ENCODE results near the gene DHX35. TPM values are rescaled to one million over a fixed set of nuclear protein-coding genes. Genes with fewer than 3 reads are reported as not detected.

DHX35 gene
- total RNA-seq, 1 experiment from 2014 or later = 12.1 TPM

DNA sequence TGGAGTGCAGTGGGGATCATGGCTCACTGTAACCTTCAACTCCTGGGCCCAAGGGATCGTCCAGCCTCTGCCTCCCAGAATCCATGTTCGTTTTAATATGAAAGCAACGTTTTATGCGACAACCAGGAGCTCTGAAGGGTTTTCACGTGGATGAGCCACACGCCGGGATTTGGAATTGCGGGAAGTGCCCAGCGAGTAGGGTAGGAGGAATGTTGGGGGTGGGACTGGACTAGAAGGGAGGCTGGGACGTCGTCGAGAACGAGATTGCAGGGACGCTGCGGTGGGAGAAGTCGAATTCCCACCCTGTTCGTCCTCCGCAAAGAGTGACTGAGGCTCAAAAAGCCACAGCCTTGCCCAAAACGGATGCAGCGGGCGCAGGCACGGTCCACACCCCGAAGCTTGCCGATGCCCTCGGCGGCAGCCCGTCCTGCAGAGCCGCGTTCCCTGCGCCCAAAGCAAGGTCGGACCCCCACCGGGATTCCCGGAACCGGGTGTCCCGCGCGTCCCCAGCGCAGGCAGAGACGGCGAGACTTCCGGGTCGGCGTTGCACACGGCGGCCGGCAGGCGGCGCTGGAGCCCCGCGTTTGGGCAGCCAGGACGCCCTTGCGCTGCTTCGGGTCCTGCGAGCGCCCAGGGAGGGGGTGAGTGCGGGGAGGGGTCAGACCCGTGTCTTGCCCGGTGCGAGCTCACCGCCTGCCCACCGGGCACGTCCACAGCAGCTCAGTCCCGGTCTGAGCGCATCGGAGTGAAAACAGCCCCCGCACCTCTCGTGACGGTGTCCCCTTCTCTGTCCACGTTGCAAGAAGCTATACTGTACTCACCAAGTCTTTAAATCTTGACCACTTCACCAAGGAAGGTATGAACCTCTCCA, 87.8 kb downstream of the DHX35 start:
- DNase-seq (ENCODE audit: extremely low read depth, low read depth) = peak; percentile 63

DNA sequence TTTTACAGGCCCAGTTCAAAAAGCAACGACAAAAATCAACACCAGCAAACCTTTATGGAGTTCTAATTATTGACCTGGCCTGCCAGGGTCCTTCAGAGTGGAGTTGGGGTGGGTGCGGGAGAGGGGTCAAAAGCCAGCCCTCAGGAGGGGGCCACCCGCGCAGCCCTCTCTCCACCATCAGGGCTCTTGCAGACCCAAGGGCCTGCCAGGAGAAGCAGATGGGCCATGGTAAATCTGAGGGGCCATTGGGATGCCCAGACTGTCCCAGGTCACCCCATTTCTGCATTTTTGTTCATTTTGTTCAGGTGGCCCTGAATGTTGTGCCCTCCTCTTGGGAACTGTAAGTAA, 88.4 kb downstream of the DHX35 start:
- no peak for DNase-seq (ENCODE audit: extremely low read depth, low read depth)

DNA sequence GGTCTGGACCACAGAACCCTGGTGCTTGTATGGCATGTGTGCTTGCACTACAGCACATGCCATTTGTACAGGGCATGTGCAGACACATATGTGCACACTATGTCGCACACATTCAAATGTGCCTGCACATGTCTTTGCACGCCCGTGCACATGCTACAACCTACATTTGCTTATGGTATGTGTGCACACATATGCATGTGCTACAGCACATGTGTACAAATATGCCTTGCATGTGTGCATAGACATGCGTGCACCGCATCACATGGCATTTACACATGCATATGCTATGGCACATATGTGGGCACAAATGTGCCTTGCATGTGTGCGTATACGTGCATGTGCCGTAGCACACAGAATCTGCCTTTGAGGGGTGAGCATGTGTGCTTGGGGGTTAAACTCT, 90.5 kb downstream of the DHX35 start:
- DNase-seq (ENCODE audit: extremely low read depth, low read depth) = no peak

DNA sequence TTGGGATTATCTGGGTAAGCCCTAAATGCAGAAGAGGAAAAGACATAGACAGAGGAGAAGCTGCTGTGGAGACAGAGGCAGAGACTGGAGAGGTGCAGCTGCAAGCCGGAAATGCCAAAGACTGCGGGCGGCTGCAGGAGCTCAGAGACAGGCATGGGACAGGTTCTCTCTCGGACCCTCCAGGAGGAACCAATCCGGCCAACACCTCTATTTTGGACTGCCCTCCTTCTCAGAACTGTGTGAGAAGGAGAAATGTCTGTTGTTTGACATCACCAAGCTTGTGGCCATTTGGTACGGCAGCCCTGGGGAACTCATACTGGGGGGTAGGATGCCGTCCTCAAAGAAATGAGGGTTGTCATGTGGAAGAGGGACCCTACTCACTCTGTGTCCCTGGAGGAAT, 95.0 kb downstream of the DHX35 start:
- no peak for DNase-seq (ENCODE audit: extremely low read depth, low read depth)

DNA sequence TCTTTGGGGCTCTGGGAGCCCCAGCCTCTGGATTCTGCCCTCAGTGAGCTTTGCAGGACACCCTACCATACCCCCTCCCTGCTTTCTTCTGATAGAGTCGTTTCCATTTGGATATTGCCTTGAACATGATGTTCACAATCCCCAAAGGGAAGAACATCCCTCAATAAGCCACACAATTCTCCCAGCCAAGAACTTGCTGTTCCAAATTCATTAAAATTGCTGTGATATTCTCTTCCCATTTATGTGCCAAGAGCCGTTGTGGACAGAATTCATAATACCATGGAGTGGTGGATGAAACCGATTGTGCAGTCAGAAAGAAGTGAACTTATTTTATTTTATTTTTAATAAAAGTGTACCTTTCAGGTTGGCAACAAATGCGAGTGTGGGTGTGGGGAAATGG, 95.8 kb downstream of the DHX35 start:
- DNase-seq (ENCODE audit: extremely low read depth, low read depth) = no peak

DNA sequence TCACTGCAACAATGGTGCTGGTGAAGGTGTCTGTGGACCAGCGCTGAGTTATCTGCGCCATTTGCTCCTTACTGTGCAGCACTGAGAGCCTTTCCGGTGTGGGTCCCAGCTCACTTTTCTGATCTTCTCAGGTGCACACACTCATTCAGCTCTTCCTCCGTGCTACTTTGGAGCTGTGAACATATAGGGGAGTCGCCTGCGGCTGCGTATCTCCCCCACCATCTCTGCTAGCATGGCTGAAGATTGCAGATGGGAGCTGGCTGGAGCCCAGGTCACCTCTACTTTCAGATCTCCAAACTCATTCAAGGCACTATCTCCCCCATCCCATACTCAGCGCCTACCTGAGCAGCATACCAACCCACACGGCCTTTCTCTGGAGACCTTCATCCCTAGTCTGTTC, 96.9 kb downstream of the DHX35 start:
- no peak for DNase-seq (ENCODE audit: extremely low read depth, low read depth)

DNA sequence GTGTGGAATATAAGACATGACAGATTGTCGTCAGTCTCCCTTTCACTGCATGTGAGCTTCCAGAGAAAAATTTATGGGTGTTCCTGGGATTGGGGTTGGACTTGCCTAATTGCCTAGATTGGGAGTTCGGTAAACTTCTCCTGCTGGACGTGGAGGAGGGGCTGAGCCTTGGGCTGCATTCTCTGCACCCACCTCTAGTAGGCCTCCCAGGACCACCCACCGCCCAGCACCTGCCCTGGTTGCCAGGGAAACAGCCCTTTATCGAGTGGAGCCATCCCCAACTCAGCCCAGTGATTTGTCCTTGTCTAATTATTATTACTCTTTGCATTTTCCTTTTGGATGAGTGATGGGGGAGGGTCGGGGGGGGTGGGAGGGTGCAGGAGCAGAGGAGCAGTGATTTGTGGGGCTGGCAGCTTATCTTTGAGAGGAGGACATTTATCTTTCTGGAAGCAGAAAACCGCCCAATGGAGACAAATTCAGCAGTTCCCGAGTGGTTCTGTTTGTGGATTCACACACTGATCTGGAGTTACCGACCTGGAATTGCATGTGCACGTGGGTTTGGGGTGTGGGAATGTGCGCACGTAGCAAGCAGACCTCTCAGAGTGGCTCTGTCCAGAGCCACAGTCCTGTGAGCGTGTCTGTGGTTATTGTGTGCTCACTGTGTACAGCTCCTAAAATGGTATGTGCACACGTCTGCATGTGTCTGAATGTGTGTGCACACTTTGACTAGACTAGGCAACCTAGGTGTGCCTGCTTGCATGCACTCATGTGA, 104.5 kb downstream of the DHX35 start:
- no peak for DNase-seq (ENCODE audit: extremely low read depth, low read depth)

DNA sequence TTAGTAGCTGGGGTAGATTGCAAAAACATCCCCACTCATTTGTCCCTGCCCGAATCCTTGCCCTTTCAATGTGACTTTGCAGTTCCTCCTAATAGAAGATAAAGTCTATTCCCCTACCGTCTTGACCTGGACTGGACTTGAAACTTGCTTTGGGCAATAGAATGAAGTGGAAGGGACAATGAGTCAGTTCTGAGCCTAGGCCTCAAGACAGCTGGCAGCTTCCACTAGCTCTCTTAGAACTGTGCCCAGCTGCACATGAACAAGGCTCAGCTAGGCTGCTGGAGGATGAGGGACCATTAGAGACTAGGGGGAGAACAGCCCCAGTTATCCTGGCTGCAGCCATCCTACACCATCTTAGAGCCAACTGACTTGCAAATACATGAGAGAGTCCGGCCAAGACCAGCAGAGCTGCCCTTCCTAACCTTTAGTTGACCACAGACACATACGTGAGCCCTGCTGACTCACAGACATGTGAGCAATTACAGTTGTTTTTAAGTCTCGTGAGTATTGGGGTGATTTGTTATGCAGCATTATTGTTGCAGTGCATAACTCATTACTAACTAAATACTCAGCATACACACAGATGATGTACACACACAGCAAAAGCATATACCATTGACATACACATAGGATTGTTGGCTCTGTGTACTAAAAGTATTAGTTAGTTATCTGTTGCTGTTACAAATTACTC, 105.5 kb downstream of the DHX35 start:
- no peak for DNase-seq (ENCODE audit: extremely low read depth, low read depth)

DNA sequence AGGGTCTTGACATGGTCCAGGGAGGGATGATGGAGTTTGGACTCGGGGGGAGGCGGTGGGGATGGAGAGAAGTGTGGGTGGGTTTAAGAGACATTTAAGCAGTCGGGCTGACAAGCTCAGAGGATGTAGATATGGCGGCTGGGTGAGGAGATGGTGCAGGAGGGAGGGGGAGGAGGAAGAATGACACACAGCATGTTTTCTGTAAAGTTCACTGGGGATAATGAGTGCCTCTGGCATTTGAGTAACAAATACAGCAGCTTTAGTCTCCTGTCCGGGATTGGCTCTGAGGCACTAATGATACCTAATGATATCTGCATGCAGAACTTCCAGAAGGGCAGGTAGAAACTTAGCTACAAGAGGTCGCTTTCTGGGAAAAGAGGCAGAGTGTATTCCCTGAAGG, 107.8 kb downstream of the DHX35 start:
- DNase-seq (ENCODE audit: extremely low read depth, low read depth) = no peak

DNA sequence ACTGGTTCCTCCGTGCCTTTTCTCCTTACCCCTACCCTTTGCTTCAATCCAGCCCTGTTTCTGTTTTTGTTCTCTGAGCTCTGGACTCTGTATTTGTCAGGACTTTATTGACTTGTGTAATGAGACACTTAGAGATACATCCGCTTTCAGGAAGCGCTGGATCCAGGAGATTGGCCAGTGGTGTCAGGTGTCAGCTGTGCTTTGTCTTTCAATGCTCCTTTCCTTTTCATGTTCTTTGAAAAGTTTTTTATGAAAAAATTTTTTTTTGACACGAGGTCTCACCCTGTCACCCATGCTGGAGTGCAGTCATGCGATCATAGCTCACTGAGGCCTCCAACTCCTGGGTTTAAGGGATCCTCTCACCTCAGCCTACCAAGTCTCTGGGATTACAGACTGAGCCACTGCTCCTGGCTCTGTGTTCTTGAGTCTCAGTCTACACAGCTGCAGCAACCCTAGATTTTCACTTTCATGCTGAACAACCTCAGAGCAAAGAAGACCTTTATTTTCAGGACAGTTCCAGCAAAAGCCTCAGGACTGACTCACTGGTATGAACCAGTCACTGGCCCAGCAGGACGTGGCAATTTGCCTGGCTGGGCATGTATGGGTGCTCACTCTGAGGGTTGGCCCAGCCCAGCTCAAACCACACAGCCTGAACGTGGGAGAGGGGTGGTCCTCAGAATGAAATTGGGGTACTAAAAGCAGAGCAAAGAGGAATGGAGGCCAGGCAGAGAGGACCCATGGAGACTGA, 108.5 kb downstream of the DHX35 start:
- no peak for DNase-seq (ENCODE audit: extremely low read depth, low read depth)

DNA sequence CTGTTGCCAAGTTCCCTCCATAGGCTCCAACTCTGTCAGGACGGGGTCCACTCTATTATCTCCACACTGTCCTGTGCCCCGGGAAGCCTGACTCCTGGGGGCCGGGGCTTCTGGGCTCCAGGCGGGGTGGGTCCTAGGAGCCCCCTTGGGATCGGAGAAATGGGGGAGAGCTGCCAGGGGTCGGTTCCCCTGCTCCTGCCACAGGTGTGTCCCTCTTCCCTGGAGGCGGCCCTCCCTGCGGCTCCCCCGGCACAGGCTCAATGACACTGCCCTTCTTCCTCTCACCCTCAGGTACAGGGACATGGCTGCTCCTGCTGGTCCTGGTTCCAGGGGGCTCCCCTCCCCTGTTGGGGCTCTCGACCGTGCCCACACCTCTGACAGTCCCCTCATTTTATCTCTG, 110.0 kb downstream of the DHX35 start:
- DNase-seq (ENCODE audit: extremely low read depth, low read depth) = no peak

DNA sequence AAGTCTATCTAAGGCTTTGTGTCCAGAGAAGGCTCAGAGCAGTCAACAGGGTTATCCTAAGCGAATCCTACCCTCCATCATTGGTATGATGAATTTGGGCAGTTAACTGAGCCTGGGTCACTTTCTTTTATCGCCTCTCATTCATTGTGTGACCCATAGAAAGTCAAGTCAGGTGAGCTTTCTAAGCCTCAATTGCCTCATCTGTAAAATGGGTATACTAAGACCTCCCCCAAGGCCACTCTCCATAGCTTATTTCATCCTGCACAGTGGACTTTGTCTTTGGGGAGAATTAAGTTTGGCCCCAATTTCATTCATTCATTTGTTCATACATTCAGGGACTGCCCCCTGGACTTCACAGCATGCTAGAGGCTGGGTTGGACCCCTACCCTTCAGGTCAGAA, 110.5 kb downstream of the DHX35 start:
- DNase-seq (ENCODE audit: extremely low read depth, low read depth) = no peak

DNA sequence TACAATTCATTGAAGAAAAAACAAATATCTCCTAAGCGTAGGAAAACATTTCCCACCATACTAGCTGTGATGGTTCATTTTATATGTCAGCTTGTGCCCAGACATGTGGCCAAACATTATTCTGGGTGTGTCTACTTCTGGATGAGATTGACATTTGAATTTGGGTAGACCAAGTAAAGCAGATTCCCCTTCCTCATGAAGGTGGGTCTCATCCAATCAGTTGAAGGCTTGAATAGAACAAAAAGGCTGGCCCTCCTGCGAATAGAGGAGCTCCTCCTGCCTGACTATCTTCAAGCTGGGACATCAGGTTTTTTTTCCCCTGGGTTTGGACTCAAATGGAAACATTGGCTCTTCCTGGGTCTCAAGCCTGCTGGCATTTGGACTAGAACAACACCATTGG, 113.6 kb downstream of the DHX35 start:
- no peak for DNase-seq (ENCODE audit: extremely low read depth, low read depth)

DNA sequence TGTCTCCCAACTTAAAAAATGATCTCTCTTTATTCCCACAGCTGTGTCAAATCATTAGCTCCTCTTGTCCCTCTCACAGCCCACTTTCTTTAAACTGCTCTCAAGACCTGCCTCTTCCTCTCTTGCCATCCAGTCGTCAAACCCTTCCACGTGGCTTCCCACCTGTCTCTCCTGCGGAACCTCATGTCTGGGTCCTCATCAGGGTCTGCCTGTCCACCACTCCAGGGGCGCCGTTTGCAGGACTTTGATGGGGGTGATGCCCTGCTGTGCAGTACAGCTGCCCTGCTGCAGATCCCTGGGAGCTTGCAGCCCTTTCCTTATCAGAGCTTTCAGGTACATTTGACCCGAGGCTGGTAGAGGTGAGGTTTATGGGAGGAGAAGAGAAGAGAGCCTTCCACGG, 114.8 kb downstream of the DHX35 start:
- DNase-seq (ENCODE audit: extremely low read depth, low read depth) = no peak

DNA sequence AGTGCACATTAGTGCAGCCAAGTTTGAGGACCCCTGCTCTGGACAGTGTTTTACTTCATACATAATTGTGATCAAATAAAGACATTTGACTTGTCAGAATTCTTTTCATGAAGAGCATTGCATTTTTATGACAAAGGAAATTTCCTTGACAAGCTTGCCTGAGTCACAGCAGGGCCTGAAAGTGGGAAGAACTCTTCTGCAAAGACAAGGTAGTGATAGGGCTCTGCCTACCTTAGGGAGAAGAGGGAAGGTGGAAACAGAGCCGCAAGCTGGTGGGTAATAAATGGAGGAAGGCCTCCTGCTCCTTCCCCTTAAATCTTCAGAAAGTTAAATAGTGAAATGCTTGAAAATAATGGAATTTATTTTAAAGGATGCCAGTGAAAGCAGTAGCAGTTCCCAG, 118.2 kb downstream of the DHX35 start:
- DNase-seq (ENCODE audit: extremely low read depth, low read depth) = no peak

DNA sequence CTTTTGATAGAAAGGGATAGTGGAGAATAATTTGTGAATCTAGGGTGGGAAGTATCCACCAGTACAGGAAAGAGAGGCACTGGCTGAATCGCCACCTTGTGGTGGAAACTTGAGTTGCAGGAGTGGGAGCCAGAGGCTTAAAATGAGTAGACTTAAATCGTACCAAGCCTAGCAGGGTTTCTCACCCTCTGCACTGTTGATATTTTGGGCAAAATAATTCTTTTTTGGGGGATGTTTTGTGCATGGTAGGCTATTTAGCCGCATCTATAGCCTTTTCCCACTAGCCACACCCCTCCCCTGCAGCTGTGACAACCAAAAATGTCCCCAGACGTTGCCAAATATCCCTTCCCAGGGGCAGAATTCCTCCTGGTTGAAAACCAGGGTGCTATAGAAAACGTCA, 119.1 kb downstream of the DHX35 start:
- DNase-seq (ENCODE audit: extremely low read depth, low read depth) = peak; percentile 70

DNA sequence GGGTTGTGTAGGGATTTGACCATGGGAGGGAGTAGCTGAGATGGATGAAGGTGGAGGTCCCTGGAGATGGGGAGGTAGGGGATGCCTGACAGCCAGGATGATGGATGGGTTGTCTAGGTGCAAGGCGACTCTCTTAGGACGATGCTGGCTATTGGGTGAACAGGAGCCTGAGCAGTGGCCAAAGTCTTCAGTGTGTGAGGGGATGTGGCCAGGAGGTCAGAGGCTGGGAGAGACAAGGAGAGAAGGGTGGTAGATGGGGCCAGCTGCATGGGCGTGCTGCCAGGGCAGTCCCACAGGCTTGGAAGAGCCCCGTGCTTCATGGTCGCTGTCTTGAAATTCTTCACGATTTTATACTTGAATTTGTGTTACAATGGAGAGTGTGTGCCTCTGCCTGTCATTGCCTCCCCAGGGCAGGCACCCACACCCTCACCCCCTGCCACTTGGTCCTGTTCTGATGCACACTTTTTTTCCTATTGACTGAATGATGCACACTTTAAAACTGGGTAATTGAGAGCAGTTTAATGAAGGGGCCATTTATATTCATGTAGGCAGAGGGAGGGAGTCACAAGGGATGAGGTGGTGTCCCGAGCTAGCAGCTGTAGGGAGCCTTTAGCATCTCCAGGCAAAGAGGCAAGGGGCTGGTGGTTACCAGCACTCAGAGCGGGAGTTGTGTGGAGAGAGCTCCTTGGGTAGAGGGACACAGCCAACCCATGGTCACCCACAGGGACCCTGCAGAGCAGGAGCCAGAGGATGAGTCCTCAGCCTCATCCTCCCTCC, 120.7 kb downstream of the DHX35 start:
- no peak for DNase-seq (ENCODE audit: extremely low read depth, low read depth)

DNA sequence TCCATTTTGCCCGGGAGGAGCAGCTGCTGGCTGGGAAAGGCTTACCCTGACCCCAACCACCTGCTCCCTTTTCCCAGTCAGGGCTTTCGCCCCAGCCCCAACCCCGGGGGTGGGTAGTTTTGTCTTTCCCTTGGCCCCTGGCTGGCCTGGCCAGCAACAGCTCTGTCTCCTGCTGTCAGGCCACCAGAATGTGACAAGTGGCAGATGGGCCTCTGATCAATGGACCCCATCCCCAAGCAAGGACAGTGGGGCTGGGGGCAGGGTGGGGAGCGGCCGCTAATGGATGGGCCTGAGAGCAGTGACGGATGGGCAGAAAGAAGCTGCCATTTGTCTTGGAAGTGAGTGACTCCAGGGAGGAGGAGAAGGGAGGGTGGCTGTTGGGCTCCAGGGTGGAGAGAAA, 121.6 kb downstream of the DHX35 start:
- DNase-seq (ENCODE audit: extremely low read depth, low read depth) = no peak

DNA sequence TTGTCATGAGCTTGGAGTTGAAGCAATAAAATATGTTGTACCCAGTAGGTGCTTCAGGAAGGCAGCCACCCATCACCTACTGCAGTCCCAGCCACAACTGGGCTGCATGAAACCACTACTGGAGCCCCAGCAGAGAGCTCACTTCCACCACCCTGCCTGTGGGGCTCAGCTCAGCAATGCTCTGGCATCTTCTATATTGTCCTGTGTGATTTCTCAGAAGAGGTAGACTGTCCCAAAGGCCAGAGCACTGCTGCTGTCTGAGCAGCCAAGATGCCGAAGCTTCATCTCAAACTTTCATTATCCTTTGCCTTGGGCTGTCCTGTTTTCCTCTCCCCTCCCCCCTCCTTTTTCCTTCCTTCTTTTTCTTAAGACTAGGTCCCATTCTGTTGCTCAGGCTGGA, 126.9 kb downstream of the DHX35 start:
- DNase-seq (ENCODE audit: extremely low read depth, low read depth) = no peak
